OCI-LY3 (cell line): ENCODE results near the gene SCAMP5.

Experiments
- CTCF ChIP-seq: fragments of 200-600, 300-600 bp; sonication (generic); IDR thresholded peaks from 2 replicates; pipeline ENCODE4 v1.5.1; 2014; ENCODE audit warnings: antibody characterized with exemption, low read length, low read depth
- EZH2phosphoT487 ChIP-seq: fragments of 200-600 bp; shearing (Covaris generic); IDR thresholded peaks from 2 replicates; pipeline ENCODE4 v1.6.1; 2018; ENCODE audit warnings: antibody characterized with exemption, mixed run types, low read depth

- no peak for TF ChIP-seq CTCF
- TF ChIP-seq EZH2phosphoT487, result no peak
Observed at GRCh38 chr15:74977599-74977998, 17.8 kb upstream of the SCAMP5 start.
